Stimulated activated CD8-positive, alpha-beta memory T cell treated with anti-CD3 and anti-CD28 coated beads, Interleukin-7, amount 100 ng/mL, for 1 hour (primary cell): ENCODE measurements around the gene DGKQ.
A peak's percentile ranks its signal among the peaks of the same experiment; 100 is the strongest.

Experiments
- DNase-seq, 2 donors: peaks; one replicate each; pipeline ENCODE4 v3.0.0-alpha.2; 2020; ENCODE audit warnings: low read depth in 2 of 2

Gene DGKQ, protein sequence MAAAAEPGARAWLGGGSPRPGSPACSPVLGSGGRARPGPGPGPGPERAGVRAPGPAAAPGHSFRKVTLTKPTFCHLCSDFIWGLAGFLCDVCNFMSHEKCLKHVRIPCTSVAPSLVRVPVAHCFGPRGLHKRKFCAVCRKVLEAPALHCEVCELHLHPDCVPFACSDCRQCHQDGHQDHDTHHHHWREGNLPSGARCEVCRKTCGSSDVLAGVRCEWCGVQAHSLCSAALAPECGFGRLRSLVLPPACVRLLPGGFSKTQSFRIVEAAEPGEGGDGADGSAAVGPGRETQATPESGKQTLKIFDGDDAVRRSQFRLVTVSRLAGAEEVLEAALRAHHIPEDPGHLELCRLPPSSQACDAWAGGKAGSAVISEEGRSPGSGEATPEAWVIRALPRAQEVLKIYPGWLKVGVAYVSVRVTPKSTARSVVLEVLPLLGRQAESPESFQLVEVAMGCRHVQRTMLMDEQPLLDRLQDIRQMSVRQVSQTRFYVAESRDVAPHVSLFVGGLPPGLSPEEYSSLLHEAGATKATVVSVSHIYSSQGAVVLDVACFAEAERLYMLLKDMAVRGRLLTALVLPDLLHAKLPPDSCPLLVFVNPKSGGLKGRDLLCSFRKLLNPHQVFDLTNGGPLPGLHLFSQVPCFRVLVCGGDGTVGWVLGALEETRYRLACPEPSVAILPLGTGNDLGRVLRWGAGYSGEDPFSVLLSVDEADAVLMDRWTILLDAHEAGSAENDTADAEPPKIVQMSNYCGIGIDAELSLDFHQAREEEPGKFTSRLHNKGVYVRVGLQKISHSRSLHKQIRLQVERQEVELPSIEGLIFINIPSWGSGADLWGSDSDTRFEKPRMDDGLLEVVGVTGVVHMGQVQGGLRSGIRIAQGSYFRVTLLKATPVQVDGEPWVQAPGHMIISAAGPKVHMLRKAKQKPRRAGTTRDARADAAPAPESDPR

DNA sequence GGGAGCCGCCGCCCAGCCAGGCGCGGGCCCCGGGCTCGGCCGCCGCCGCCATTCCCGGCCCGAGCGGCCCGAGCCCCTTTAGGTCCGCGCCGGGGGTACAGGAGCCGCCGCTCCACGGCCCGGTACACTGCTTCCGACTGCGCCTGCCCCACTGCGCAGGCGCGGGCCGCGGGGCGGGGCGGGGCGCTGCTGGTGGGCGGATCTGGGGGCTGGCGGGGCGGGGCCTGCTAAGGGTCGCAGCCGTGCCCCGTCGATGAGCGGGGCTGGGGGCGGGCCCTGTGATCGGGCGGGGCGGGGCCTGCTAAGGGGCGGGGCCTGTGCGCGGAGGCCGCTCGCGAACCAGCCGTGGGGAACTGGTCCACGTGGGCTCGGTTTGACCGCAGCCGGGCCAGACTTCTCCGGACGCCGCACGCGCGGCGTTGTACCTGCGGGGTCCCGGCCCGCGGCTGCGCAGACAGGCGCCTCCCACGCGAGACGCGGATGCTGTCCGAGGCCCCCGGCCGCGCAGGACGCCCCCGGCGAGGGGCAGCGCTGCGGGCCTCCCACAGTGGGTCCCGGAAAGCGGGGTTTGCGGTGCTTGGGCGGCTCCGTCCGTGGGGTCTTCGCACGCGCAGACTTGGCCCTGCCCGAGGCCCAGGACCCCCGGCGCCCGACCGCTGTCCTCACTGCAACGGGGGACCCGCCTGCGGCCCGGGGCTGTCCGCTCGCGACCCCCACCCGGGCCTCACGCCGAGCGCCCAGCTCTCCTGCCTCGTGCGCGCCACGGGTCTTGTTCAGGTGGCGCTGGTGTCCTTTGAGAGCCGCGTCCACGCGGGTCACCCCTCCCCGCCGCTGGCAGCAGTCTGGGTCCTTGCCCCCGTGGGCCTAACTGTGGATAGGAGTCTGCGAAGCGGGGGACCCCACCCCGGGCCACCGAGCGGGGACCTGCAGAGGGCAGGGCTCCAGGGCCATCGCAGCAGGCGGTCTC, at the start of gene DGKQ:
Gene DGKQ (minus strand): TSS at position 139 of the 967 bp plus-strand sequence. CDS start 87 bp downstream, at position 52.
- peak; percentile 77 to 87 for DNase-seq

DNA sequence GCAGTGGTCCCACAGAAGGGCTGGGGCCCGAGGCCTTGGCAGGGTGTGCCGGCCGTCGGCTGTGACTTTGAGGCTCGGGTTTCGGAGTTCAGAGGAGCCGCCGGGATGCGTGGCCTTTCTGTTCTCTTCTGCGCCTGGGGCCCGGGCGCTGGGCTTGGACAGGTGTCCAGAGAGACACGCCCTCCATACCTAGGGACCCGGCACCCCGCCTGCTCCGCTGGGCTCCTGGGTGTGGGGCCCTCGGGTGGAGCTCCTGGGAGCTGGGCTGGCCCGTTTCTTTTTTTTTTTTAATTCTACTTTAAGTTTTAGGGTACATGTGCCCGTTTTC, 49.3 kb upstream of the DGKQ start:
- no peak for DNase-seq

DNA sequence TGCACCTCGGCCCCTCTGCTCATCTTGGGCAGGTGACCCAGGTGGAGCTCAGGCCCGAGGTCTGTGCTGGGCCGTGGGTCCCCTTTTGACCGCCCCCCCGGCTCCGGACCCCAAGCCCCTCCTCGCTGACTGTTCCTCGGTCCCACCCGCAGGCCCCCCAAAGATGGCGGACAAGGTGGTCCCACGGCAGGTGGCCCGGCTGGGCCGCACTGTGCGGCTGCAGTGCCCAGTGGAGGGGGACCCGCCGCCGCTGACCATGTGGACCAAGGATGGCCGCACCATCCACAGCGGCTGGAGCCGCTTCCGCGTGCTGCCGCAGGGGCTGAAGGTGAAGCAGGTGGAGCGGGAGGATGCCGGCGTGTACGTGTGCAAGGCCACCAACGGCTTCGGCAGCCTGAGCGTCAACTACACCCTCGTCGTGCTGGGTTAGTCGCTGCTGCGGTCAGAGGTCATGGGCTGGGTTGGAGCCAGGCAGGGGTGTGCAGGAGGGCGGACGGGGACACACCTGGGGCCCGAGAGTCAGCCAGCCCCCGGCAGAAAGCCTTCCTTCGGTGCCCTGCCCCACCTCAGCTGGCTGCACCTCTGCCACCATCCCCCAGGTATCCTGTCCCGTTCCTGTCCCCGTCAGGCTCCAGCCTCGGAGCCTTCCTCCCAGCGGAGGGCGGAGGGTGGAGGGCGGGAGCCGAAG, 48.8 kb upstream of the DGKQ start:
- DNase-seq = no peak

DNA sequence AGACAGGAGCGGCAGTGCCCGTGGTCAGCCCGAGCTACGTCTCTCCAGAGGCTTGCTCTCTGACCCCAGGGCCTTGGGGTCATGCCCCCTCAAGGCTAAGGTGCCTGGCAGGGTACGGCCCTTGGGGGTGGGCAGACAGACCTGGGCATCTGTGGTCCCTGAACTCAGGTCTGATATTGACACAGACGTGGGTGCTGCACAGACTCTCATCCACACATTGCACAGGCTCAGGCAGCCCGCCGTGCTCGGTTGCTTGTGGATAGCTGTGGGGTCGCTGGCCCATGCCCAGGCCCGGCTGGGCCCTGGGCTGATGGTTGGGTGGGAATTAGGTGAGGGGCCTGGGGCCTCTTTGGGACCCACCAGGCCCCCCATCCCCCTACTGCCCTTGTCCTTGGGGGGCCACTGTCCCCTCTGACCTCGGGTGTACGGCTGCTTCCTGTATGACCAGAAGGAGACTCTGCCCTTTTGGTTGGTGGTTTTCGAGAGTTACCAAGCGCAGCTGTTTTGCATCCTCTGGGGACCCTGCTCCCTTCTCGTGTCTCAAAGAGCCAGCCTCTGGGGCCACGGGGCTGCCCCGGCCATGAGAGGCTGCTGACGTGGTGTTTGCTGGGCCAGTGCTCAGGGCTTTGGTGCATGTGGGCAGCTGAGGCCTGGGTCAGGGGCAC, 48.1 kb upstream of the DGKQ start:
- no peak for DNase-seq

DNA sequence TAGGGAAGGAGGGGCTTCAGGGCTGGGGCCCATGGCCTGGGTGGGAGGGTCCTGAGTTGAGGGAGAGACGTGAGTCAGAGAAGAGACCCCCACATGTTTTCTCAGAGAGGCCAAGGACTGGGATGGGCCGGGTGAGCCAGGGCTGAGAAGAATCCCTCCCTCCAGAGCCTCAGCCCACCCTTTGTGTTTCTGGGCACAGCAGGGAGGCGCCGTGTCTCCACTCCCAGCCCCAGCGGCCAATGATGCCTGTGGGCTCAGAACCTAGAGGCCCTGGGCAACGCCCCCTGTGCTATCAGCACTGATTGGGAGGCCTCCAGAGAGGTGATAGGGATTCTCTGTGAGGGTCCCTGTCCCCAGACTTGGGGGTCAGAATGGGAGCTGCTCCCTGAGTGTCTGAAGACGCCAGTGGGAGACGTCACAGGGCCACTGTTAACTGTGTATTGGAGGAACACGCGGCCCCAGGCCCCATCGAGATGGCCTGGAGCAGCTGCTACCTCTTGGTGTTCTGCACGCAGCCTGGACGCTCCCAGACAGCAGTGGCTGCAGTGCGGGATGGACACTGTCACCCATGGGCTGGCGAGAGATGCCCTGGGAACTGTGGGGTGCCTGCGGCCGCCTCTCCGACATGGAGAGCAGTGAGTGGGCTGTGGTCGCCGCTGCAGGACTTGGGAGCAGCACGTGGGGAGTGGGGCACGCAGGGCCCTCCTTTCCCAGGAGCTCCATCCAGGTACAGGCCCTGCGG, 46.5 kb upstream of the DGKQ start:
- no peak for DNase-seq

DNA sequence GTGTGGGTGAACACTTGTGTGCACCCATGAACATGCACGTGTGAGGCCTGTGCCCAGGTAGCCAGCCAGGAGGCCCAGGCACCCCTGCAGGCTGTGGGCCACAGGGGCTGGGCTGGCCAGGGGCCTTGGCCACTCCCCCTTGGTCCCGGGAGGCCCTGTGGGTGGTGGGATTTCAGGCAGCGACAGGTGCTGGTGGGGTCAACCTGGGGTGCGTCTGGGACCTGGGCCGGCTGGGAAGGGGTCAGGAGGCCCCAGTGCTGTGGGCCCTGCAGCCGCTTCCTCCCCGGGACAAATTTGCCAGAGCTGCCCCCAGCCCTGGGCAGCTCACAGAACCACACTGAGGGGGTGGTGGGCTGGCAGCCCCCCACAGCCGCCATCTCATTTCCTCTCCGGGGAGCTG, 46.0 kb upstream of the DGKQ start:
- DNase-seq = no peak

DNA sequence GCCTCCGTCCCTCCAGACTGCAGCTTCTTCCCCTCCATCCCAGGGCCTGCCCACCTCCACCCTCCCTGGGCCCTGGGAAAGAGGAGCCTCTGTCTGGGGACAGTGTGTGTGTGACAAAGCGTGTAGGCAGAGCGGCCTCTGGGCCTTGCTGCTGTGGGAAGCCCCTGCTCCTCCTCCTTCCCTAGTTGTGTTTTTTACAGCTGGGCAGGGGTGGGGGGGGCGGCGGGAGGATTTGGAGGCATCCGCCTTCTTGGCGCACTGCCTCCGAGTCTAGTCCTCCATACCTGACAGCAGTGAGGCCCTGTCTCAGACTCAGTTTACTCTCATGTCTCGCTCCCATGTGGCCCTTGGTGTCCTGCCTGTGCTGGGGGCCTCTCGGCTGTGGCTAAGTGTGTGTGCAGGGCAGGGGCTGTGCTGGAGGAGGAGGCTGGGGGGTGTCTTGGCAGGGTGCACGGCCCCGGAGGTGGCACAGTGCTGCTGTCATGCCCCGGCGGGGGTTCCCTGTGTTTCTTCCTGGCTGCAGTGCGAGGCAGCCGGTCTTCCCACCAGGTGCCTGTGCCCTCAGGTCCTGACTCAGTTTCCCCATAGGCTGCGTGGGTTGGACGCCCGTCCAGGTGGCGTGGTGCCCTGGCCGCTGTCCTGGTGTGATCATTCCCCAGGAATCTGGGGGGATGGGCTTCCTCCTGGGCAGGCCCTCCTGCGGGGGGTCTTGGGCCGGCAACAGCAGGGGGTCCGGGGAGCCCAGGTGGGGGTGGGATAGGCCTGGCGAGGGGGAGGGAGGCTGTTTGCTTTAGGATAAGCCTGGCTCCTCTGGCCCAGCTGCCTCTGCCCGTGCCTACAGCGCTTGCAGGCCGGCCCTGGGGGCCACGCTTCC, 45.0 kb upstream of the DGKQ start:
- no peak for DNase-seq

DNA sequence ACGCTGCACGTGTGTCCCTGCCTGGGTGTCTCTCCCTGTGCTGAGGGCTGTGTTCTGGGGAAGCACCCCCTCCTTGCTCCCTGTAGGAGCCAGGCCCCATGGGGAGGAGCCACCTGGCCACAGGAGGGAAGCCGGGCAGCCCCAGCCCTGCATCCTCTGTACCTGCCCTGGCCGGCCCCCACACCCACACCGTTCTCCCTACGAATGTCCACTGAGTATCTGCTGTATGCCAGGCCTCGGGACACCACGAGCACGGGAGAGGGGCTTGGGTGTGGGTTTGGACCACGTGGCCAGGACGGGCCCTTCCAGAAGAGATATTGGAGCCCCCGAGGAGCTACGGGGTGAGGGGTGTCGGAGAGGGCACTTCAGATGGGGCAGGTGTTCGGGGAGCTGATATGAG, 44.3 kb upstream of the DGKQ start:
- no peak for DNase-seq

DNA sequence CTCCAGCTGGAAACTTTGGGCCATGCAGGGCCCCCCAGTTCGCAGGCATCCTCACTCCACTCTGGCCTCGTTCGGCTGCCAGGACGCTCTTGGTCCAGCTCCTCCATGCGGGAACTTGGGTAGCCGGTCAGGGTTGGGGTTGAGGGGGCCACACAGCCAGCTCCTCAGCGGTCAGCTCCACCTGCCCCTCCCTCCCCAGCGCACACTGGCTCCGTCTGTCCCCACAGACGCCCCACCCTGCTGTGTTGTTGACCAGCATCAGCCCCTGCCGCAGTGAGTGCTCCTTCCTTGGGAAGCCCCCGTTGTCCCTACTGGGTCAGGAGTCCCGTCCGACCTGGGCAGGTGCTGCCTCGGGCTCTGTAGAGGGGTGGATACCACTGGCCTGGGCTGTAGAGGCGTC, 43.8 kb upstream of the DGKQ start:
- no peak for DNase-seq

DNA sequence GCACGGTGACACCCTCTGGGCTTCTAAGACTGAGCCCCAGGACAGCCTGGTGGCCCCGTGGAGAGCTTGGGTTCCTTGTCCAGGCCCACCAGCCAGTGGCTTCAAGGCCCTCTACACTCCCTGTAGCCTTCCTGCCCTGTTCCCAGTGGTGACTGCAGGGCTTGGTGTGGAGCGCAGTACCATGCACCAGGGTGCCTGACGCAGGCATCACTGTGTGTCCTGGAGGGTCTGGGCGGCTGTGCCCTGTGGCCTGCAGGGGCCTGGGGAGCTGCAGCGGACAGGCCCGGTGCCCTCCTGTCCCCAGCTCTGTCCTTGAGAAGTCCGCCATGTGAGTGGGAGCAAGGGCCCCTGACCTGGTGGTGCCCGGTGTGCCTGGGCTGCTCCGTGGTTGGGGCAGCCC, 42.4 kb upstream of the DGKQ start:
- DNase-seq = no peak

DNA sequence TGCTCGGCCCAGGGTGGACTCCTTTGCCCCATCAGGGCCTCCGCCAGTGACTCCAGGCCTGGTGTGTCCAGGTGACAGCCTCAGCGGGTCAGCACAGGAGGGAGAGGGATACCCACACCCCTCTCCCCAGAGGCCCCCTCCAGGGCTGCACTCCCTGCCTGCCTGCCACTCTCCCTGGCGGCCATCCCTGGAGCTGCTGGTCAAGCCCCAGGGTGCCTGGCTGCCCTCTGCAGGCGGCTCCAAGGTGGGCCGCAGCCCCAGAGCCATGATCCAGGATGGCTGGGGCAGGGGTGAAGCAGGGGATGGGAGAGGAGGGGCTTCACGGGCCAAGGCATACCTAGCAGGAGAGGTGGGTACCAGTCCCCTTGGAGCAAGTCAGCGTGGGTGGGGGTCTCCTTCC, 41.8 kb upstream of the DGKQ start:
- no peak for DNase-seq

DNA sequence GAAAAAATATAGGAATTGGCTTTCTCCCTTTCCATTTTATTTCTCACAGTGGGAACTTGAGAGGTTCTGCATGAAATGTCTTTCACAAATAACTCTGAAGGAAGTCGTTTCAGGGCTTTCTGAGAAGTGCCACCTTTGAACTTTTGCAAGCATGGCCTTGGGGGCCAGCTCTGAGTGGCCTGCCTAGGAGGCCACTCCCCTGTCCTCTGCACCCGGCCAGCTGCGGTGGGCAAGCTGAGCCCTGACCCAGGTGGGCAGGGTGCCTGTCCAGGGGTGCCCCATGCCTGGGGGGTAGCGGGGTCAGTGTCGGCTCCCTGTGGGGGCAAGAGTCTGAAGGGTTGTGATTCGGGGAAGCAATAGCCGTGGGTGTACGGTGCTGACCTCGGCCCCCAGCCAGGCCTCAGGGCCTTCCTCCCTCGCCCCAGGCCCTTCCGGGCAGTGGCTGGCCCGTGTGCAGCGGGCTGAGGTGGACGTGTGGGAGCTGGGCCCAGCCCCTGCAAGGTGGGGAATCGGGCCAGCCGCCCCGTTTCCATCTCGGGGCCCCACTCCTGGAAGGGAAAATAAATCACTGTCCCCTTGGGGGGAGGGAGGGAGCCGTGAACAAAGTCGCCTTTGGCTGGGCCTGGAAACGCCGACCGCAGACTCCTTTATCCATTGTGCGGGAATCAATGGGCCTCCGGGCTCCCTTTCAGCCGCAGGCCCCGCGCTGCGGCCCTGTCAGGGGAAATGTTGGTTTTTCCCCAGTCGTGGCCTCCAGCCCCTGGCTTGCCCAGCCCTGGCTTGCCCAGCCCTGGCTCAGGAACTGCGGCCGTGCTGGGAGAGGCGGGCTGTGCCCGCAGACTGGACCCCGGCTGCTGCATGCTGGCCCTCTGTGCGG, 41.2 kb upstream of the DGKQ start:
- no peak for DNase-seq

DNA sequence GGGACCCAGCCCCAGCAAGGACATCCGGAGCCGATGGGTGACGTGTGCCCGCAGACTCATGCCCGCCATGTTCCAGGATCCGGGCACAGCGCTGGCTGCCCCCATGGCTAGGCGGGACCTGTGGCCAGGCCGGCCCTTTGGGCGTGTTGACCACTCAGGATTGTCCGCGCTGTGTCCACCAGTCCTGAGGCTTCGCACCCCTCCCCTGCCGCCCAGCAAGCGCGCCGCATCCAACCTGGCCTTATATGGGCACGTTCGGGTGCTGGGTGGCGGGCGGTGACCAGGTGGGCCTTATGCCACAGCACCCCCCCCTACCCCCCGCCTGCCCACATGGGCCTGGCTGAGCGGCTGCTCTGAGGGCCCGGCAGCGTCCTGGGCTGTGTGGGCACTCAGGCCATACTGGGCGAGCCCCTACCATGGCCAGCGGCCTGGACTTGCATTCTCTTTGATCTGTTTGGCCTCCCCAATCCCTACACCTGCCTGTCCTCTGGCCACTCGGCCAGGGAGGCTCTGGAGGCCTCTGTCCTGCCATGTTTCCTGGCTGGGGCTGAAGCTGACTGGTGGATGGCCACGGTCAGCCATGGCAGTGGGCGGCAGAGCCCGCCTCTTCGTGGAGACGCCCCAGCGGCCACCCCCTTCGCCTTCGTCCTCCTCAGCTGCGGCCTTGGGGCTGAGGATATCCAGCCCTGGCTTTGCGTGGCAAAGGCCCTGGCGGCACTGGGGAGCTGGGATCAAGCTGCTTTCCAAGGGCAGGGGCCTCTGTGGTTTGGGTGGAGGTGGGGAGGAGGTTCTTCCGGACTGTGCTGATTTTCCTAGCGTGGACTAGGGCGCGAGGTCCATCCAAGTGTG, 40.1 kb upstream of the DGKQ start:
- no peak for DNase-seq

DNA sequence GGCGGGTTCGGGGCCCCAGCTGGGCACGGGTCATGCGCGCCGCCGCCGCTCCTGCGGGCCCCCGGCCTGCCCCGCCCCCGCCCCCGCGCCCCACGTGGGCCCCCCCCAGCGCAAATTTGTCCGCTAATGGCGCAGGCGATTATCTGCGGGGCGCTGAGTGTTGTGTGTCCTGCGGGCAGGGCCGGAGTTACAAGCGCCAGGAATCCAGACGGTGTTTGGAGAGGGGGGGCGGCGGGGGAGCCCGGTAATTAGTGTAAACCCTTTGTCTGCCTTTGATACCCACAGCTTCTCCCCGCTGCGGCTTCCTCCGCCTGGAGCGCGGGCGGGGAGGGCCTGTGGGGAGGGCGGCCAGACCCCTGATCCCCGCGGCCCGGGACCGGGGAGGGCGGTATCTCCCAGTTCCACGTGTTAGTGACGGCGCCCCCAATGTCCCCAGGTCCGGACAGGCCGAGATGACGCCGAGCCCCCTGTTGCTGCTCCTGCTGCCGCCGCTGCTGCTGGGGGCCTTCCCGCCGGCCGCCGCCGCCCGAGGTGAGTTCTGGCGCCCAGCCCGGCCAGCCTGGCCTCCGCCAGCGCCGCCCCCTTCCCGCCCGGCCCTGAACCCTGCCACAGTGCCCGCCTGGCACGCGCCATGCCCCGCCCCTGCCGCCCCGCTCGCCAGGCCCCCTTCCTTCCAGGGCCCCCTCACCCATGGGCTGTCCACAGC, 38.8 kb upstream of the DGKQ start:
- DNase-seq = no peak

DNA sequence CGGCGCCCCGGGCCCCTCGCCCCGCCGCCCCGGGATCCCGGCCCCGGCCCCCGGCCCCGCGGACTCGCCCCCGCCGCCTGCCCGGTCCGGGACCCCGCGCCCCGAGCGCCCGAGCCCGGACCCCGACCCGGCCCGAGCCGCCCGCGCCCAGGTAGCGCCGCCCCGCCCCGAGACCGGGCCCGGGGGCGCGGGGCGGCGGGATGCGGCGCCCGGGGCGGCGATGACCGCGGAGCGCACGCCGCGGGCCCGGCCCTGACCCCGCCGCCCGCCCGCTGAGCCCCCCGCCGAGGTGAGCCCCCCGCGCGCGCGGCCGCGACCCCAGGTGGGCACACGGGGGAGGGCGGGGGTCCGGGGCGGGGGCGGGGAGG, 38.3 kb upstream of the DGKQ start:
- no peak for DNase-seq

DNA sequence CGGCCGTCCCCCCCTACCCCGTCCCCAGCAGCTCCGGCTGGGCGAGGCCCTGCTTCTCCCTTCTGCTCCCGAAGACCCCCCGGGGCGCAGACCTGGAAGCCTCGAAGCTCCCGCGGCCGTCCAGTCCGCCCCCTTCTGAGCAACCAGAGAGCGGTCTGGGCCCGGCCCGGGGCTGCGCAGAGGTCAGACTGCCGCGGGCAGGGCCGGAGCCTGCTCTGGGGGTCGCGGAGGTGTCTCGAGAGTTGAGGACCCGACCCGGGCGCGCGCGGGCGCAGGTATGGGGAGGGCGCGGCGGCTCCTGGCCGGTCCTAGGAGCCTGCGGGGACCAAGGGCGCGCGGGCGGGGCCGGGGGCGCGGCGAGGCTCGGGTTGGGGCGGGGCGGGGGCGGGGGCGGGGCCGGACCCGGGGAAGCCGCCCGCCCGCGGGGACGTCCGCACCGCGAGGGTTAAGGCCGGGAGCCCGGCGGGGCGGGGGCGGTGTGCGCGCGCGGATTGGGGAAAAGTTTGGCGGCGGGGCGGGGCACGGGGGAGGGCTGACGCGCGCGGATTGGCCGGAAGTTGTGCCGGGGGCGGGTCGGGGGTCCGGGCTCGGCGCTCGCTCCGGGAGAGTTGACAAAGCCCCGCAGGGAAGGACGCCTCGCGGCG, 37.8 kb upstream of the DGKQ start, which contains the start of gene FGFRL1:
Gene FGFRL1 (plus strand): TSS at position 605 of the 644 bp plus-strand sequence. CDS start 860 bp downstream, outside the sequence.
- peak; percentile 80 to 87 for DNase-seq
